HG02763 (cell line): ENCODE measurements around the gene TTLL11.

Experiments used
- ATAC-seq: cut with Tn5 transposase; IDR thresholded peaks from one replicate; pipeline ENCODE4 v1.9.1; 2021; ENCODE audit warnings: mild to moderate bottlenecking, moderate library complexity; ENCODE audit not compliant: unreplicated experiment

TTLL11 gene

GRCh38 chr9:121819428-121820231 lies 273.5 kb downstream of the TTLL11 start:
- no peak for ATAC-seq

DNA sequence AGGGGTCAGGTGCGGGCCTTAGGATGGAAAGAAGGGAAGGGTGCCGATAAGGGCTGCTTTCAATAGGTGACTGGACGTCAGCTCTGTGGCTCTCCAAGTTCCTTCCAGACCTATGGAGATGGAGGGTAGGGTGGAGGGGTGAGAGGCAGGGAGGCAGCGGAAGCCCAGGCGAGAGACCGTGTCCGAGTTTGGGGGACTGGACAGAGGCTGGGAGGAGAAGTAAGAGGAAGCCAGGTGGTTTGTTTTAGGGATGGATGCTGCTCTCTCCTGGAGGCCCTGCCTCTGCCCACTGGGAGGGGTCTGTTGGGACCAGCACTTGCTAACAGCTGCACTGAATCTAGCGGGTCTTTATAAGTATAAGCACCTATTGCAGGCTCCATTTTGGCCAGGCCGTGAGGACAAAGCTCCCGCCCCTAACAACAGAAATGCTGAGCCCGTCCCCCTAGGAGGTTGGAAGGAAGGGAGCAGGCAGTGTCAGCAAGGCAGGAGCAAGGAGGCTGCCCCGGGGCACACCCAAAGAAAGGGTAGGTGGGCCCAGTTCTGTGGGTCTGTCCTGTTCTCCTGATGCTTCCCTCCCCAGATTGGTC lies 274.2 kb downstream of the TTLL11 start:
- no peak for ATAC-seq

DNA sequence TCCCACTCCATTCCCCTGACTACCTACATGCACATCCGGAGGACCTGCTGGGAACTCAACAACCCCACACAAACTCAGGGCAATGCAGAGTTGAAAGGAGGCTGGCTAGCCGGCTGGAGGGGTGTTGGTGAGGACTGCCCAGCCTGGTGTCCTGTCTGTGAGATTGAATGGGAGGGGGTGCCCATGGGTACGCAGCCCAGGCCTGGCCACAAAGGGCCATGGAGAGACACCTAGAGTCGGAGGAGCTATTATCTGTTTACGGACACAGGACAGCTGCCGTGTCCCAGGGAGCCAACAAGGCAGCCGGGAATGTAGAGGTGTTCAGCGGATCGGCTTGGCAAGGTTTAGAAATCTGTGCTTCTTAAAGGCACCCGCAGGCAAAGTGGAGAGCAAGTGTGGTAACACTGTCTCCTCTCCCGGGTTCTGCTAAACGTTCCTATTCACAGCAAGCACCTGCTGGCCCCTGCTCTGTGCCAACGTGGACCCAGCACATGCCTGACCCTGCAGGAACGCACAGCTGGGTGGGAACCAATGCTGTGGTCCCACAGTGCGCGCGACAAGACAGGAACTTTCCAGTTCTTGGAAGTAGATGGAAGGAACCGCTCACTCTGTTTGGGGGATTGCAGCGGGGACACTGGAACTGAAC lies 275.0 kb downstream of the TTLL11 start:
- ATAC-seq: no peak

DNA sequence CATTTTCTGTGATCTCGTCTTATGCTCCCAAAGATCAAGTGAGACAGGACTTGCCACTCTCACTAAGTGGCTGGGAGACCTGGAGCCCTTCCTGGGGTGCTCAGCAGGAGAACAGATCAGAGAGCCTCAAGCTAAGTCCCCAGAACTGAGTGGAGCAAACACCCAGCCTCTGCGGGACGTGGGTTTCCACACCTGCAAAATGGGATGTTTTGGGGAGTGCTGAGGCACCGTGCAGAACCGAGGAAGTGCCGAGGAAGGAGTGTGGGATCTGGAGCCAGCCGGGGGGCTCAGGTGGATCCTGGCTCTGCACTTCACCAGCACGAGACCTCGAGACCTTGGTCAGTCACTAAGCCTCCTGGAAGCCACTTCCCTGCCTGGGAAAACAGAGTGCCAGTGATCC lies 275.6 kb downstream of the TTLL11 start:
- no peak for ATAC-seq

GRCh38 chr9:121816845-121817450 lies 276.2 kb downstream of the TTLL11 start:
- no peak for ATAC-seq

DNA sequence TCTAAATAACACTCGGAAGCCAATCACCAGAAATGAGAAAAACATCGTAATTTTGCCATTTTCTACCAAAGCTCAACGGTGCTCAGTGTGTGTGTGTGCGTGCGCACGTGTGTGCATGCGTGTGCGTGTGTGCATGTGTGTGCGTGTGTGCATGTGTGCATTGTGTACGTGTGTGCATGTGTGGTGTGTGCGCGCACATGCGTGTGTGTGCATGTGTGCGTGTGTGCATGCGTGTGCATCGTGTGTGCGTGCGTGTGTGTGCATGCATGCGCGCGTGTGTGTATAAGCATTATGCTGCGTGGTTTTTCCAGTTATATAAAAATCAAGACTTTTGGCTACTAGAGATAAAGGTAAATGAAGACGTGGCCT lies 276.7 kb downstream of the TTLL11 start:
- ATAC-seq: no peak

DNA sequence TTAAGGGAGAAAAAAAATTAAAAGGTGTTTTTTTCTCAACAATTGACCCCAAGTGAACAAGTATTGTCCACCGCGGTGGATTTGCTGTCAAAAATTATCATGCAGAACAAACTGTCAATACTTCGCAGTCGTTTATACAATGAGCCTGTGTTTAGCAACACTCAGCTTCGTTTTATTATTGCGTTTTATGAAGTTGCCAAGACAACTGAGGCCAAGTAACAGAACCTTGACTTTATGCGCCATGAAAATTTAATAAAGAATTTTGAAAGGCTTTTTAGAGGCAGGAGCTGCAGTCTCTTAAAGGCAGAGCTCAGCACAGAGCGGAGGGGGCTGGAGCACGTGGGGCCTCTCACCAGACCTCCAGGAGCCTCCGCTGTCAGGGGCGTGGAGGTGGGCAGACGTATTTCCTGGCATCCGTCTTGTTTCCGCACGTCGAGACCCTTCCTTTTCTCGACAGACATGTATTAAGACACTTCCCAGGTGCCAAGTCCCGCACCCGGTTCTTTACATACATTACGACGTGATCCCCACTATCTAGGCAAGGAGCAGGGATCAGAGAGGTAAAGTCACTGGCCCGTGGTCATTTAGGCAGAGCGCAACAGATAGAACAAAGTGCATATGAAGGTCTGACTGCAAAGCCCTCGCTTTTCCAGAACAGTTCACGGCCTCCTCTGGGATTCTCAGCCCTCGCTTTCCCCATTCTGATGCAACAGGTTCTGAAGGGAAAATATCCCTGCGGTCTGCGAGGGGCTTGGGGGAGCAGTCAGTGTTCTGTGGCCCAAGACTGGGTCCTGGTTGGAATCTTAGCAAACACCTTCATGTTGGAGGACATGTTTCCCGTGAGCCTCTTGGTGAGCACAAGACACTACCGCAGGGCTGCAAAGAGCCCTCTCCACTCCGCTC lies 277.3 kb downstream of the TTLL11 start:
- no peak for ATAC-seq

DNA sequence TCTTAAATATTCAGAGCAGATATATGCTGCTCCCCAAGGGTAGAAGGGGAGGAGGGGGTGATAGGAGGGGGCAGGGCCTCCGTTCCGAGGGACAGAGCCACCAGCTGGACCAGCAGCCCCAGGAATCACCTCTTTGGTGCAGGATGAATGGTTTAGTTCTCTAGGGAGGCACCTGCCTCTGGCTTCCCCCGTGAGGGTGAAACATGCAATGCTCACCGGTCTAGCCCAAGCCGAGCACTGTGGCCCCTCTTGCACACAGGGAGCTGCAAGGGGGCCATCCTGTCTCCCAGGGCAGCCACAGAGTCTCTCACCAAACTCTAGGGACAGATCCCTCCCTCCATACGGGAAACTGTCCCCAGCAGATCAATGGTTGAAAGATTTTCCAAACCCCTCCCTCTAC lies 278.0 kb downstream of the TTLL11 start:
- ATAC-seq: no peak

- ATAC-seq: no peak
Observed at GRCh38 chr9:121814594-121814993, 278.5 kb downstream of the TTLL11 start.

DNA sequence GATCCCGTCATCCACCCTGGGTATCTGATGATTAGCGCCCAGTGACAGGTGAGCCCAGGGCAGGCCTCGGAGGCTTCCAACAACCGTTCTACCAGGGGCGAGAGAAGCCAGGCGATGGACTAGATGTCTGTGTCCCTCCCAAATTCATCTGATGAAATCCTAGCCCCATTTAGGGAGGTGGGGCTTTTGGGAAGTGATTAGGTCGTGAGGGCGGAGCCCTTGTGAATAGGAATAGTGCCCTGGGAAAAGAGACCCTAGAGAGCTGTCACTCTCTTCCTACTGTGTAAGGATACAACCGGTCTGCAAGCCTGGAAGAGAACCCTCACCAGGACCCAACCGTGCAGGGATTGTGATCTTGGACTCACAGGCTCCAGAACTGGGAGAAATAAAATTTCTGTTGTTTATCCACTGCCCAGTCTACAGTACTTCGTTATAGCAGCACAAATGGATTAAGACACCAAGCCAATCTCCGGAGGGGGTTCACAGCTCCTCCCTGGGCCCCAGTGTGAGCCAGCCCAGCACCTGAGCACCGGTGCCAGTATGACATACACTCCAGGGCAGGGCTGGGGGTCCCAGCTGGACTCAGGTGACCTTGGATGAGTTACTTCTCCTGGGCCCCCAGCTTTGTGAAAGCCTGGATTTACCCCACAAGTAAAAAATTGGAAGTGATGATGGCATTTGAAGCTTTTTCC lies 279.4 kb downstream of the TTLL11 start:
- ATAC-seq: no peak

DNA sequence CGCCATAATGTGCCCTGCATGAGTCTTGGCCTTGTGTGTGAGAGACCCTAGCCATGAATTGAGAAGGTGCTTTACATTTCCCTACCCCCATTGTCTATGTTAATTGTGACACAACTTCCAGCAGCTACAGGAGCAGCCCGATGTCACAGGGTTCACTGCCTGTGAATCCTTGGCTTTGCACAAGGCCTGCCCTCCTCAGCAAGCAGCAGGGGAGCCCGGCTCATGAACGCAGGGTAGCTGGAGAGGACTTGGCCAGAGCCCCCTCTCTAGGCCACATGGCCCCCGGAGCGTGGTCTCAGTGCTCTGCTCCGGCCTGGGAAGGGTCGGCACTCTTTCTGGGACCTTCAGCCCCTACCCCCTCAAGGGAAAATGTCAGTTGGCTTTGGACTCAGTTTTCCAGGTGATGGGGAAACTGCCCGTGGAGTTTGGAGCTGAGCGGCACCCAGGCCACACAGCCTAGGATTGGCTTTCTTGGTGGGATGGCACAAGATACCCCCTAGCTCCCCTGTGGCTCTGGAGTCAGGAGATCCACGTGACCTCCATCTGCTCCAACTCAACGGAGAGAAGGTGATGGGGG lies 280.9 kb downstream of the TTLL11 start:
- ATAC-seq: no peak

GRCh38 chr9:121811751-121812150 lies 281.4 kb downstream of the TTLL11 start:
- ATAC-seq: no peak

- no peak for ATAC-seq
Observed at GRCh38 chr9:121811140-121811539, 282.0 kb downstream of the TTLL11 start.

- no peak for ATAC-seq
Observed at GRCh38 chr9:121810489-121810888, 282.6 kb downstream of the TTLL11 start.

DNA sequence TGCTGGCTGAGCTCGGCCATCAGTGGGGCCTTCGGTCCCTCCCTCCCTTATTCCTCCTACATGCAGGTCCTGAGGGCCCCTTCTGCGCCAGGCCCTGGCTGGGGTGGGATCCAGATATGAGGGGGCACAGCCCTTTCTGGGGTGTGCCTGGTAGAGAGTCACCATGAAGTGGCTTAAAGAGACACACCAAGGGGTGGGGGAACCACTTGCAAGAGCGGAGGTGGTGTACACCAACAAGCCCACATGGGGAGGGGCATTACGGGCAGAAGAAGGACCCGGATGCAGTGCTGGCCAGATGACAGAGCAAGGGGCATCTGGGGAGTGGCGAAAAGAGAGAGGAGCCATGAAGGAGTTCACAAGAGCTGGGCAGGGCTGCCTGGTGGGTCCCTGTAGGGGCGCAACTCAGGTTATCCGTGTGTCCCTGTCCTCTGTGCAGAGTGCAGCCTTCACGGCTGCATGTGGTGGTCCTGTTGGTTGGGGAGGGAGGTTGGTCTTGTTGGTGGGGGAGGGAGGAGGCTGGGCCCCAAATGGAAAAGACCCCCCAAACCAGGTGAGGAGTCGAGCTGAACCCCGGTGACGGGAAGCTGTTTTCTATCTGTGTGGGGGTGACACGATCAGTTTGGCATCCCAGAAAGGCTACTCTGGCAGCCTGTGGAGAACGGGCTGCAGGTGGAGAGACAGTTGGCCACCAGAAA lies 283.6 kb downstream of the TTLL11 start:
- ATAC-seq: no peak

DNA sequence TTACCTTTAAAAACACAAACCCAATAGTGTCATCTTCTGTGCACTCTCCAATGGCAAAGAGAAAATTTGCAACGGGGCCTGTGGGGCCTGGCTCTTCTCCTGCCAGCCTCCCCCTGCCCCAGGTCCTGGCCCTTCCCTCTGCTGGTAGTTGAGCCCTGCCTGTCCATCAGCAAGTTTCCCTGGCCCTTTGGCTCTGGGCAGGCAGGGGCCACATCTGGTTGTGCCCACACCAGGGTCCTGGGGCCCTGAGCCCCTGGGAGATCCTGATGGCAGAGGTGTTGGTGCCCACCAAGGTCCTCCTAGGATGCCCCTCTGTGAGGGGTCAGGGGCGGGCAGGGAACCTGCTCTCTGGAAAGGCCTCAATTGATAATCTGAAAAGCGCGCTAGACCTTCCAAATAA lies 284.3 kb downstream of the TTLL11 start:
- no peak for ATAC-seq

DNA sequence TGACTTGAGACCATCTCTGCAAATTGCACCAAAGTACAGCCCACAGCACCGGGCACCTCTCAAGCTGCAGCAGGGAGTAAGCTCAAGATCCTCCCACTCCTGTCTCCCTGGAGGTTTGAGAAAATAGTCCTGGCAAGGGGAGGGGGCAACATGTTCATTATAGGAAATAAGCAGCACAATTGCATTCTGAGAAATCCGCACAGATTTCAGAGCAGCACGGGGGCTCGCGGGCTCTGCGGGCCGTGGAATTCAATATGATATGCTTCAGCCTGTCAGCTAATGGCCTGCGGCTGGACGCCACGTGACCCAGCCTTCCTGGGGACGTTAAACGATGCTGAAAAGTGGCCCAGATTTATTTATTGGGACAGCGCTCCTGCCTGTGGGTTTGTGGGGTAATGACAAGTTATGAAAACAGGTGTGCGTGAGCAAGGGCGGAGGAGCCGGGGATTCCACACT lies 285.3 kb downstream of the TTLL11 start:
- ATAC-seq: no peak

DNA sequence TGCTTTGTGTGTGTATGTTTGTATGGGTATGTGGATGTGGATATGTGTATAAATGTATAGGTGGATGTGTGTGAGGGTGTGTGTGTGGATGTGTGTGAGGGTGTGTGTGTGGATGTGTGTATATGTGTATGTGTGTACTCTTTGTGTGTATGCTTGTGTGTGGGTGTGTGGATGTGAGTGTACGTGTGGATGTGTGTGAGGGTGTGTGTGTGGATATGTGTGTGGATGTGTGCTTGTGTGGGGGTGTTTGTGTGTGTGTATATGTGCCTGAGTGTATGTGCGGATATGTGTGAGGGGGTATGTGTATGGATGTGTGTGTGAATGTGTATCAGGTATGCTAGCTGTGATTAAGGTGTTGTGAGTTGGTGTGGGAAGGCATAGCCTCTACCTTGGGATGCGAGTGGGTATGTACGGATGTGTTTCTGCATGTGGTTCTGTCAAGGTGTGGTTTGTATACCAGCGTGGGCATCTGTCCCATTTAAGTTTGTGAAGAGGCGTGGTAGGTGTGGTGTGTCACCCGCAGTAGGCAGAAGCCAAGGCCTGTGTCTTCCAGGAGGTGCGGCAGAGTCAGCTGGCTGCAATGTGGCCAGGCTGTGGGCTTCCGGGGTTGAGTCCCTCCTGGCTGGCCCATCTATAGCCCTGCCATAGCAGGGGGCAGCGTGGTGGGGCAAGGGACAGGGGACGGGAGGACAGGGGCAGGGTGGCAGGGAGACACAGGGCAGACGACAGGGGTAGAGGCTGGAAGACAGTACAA lies 285.9 kb downstream of the TTLL11 start:
- ATAC-seq: no peak
